NOMO-1 treated with DMSO at 0.1 percent for 48 hours (cell line): ENCODE measurements around the gene CCDC71L.
"Not testable (repeated sequence)": the region's sequence is repeated elsewhere in the genome, so short reads cannot be mapped to it uniquely, and the experiment has no call there.

Source experiments
- DNase-seq: peaks from one replicate; lab custom pipeline; 2025; ENCODE audit not compliant: unreplicated experiment; lab: John Stamatoyannopoulos, UW

CCDC71L gene

DNA sequence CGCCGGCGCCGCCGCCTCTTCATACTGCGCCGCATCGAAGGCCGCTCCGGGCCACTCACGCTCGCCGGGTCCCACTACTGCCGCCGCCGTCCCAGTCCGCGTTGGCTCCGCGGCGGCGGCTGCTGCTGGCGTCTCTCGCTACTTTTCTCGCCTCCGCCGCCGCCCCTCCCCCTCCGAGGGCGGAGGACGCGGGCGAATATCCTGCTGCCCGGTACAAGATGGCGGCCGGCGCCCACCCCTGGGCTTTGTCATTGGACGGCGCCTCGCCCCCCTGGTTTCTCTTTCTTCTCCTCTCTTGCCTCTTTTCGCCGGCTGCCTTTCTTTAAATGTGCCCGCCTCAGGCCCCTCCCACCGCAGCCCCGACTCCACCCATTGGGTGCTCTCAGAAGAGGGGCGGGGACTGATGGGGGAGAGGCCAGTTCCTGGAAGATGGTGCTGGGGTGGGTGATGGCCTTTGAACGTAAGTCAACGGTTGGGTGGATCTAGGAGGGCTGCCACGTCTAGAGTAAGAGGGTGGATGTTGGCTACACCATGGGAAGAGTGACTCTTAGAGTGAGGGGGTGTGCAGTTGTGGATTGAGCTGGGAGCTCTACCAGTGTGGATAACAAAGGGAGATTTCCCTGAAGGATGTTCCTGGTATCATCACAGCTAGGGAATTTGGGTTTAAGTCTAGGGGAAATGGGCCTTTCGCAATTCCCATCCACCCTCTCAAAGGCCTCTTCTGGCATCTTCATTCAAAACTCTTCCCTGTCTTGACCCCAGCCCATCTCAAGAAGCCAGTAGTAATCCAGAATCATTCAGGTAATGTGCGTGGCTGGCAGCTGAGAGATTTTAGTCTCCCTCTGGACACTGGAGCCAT is at the start of gene CCDC71L:
TSS of gene CCDC71L (minus strand) at position 297 of the 859 bp plus-strand sequence. CDS start at position 35, 262 bp downstream.
- DNase-seq: peak; percentile 79

DNA sequence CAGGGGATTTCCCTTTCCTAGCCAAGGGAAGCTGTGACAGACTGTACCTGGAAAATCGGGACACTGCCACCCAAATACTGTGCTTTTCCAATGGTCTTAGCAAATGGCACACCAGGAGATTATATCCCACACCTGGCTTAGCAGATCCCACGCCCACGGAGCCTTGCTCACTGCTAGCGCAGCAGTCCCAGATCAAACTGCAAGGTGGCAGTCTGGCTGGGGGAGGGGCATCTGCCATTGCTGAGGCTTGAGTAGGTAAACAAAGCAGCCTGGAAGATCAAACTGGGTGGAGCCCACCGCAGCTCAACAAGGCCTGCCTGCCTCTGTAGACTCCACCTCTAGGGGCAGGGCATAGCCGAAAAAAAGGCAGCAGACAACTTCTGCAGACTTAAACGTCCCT is 48.6 kb upstream of the CCDC71L start:
- DNase-seq: not testable (repeated sequence)

DNA sequence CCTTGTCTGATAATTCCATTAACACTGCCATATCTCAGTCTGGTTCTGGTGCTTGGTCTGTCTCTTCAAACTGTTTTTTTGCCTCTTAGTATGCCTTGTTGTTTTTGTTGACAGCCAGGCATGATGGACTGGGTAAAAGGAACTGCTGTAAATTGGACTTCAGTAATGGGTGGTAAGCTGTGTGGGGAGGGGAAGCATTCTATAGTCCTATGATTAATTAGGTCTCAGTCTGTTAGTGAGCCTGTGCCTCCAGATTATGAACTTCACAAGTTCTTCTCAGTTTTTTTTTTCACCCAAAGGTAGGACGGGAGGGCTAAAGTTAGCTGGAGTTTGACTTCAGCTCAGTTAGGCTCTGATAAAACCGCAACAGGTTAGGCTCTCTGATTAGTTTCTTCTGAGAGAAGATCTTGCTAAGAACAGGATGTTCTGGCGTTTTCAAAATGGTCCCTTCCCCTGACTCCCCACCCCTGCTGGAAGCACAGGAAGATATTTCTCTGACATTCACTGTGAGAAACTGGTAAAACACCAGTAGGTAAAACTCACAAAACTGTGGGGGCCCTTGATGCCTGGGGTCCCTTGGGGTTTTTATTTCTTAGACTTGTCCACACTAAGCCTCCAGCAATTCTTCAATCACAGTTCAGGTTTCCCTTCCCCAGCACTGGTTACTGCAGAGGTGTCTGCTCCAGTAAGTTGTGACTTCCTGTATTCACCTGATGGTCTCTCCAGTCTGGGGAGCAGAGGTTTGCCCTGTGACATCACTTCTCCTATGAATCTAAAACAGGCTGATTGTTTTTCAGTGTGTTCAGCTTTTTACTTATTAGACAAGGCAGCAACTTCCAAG is 43.3 kb upstream of the CCDC71L start:
- no peak for DNase-seq

DNA sequence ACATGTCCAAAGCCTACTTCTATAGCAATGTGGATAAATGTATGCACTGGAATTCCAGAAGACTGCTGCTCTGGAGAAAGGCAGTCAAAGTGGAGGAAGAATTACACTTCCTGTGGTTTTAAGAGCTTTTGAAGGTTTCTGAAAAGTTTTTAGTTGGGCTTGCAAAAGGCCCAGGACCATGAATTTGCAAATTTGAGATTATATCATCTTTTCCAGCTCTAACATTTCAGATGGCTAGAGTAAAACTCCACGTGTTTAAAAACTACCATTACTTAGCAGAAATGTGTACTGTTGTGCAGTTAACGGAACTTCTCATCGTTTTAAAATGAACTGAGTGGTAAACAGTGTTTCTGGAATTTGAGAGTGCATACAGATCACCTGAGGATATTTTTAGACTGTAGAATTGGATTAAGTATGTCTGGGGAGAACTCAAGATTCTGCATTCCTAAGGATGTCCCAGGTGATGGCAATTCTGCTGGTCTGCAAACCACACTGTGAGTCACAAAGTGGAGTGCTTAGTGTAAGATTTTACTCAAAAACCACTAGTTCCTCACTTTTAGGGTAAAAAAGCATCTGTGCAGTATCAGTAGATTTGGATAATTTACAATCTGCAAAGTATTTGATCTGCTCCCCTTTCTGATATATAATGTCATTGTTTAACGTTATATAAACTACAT is 32.9 kb upstream of the CCDC71L start:
- DNase-seq: peak; percentile 2

GRCh38 chr7:106692450-106693051 is 31.6 kb upstream of the CCDC71L start:
- DNase-seq: no peak

- not testable (repeated sequence) for DNase-seq
Measured at GRCh38 chr7:106688161-106688560, 27.2 kb upstream of the CCDC71L start.

DNA sequence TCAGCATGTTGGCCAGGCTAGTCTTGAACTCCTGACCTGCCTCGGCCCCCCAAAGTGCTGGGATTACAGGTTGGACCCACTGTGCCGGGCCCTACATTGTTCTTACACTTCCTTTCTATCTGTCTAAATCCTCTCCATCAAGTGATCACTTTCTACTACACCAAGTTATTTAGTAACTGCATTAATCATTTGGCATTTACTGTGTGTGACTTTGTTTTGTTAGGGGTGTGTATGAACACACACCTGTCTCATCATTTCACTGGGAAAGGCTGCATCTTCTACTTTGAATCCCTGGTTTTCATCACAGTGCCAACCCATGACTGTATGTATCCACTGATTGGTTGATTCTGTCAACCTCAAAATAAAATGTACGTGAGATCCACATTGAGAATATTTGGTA is 23.0 kb upstream of the CCDC71L start:
- DNase-seq: no peak

DNA sequence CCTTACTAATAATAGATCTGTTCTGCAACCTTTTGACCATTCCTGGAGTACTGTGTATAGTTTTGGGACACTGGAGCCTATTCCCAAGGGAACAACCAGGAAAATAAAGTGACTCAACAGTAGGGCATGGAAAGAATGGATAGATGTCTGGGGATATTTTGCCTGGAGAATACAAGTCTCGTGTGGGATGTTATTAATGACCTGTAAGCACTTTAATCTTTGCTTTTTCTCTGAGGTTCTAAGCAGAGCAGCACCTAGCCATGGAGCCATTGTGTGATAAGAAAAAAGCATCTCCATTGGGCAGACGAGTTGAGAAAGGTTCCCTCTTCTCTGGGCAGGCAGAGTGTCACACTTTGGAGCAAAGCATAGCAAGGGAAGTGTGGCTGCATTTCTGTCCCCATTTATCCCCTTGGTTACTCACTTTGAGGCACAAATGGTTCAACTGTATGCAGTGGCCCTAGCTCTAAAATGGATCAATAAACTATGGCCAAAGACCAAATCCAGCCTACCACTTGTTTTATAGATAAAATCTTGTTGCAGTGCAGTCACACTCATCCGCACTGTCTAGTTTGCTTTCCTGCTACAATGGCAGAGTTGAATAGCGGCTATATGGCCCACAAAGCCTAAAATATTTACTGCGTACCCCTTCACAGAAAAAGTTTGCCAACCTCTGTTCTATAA is 21.0 kb upstream of the CCDC71L start:
- no peak for DNase-seq

- peak; percentile 64 for DNase-seq
Measured at GRCh38 chr7:106679153-106679931, 18.4 kb upstream of the CCDC71L start.

DNA sequence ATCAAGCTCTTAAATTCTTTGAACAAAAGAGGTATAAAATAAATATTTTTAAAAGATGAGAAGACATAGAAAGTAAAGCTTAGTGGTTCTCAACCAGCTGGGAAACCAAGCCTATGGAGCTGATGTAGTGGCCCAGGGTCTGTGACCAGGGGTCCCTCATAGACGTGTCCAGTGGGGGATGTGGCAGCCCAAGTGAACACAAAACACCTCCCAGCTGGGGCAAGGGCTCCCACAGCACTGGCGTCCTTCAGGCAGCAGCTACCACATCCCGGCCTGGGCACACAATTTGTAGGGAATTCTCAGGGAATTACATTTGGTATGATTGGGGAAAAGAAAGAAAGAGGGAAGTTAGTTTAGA is 17.8 kb upstream of the CCDC71L start:
- DNase-seq: no peak

DNA sequence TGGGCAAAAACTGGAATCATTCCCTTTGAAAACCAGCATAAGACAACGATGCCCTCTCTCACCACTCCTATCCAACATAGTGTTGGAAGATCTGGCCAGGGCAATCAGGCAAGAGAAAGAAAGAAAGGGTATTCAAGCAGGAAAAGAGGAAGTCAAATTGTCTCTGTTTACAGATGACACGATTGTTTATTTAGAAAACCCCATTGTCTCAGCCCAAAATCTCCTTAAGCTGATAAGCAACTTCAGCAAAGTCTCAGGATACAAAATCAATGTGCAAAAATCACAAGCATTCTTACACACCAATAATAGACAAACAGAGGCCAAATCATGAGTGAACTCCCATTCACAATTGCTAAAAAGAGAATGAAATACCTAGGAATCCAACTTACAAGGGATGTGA is 15.5 kb upstream of the CCDC71L start:
- not testable (repeated sequence) for DNase-seq

- not testable (repeated sequence) for DNase-seq
Measured at GRCh38 chr7:106673688-106674087, 12.7 kb upstream of the CCDC71L start.

GRCh38 chr7:106671930-106672329 is 11.0 kb upstream of the CCDC71L start:
- not testable (repeated sequence) for DNase-seq

- no peak for DNase-seq
Measured at GRCh38 chr7:106671160-106671559, 10.2 kb upstream of the CCDC71L start.

DNA sequence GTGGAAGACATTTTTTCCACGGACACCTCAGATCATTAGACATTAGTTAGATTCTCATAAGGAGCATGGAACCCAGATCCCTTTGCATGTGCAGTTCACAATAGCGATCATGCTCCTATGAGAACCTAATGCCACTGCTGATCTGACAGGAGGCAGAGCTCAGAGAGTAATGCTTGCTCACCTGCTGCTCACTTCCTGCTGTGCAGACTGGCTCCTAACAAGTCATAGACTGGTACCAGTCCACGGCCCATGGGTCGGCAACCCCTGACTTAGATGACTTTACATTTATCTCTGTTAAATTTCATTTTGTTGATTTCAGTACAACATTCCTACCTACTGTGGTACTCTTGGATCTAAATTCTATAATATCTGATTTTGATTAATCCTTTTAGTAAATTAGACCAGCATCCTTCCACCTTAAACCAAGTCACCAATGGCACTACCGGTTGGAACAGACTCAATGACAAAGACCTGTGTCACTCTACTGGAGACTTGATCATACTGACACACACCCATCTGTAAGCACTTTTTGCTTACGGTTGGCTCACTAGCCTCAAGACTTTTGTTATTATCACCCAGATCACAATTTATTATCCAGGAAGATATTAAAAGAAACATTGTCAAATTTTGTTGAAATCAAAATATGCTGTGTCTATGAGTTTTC is 8.0 kb upstream of the CCDC71L start:
- DNase-seq: no peak

DNA sequence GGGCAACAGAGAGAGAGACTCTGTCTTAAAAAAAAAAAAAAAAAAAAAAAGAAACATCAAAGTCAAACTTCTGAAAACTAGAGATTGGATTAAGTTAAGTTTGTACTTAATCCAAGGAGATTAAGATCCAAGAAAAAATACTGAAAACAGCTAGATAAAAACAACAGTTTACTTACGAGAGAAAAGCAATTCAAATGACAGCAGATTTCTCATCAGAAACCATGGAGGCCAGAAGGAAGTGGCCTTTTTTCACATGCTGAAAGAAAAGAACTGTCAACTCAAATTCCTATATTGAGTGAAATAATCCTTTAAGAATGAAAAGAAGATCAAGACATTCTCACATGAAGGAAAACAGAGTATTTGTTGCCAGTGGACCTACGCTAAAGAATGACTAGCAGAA is 5.4 kb upstream of the CCDC71L start:
- no peak for DNase-seq

DNA sequence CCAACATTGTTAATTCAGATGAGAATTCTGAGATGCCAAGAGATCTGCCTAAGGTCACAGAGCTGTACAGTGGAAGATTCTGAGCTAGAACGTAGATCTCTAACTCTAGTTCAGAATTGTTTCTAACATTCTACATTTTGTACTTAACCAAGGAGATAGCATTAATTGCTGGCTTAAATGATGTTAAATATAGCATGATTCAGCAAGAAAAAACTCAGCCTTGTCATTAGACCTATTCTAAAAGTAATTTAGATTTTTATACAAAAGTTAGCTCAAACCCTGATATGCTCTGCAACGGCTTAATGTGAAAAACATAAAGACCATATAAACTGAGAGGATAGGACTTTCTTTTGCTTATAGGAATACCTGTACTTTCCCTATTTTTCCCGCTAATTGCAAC is 3.4 kb upstream of the CCDC71L start:
- no peak for DNase-seq

DNA sequence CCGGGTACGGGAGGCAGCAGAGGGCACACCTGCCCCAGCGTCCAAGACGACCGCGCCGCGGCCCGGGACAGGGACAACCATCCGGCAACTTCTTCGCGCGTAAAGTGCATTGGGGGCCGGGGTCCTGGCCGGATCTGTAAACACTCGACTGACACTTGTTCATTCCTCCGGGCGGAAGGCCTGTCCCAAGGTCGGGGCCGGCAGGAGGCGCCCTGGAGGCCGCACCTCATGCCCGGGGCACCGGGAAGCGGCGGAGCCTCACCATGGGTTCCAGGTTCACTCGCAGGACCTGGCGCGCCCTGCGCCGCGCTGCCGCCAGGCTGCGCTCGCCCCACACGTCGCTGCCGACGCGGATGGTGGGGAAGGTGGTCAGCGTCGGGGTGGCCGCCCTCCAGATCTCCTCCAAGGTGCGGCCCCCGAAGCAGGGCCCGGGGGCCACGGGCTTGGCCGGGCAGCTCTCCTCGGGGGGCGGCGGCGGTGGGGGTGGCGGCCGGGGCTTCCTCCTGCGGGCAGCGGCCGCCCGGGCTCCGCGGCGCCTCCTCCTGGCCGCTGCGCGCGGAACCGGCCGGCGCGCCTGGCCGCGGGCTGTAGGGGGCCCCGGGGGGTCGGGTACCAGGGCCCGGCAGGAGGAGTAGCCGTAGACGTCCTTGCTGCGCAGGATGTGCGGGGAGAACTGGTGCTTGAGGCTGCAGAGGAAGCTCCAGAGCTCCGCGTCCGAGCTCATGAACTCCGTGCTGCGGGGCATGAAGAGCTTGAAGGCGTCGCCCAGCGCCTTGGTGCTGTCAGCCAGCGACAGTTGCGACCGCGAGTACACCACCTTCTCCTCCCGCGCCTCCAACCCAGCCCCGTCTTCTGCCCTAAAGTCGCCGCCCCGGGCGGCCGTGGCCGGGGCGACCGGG is 746 bp downstream of the CCDC71L start:
- peak; percentile 56 for DNase-seq
